WTC11 (cell line): ENCODE measurements around the gene ZNF160. TPM values are rescaled to one million over a fixed set of nuclear protein-coding genes. Genes with fewer than 3 reads are reported as not detected.

Experiments used
- total RNA-seq: library from RNA; stranded (reverse); gene quantifications from 3 replicates; pipeline ENCODE4 v1.2.3, GENCODE V29; 2021

ZNF160 gene
- total RNA-seq, 1 experiment from 2014 or later = 54.5 TPM

Other genes starting within 250 kb of the ZNF160 start
- gene ZNF468, start 245.8 kb downstream of the ZNF160 start, total RNA-seq = 26.9 to 32.0 TPM (median 29.5 TPM) in 3 replicates
- 23.7 to 25.4 TPM (median 23.8 TPM) in 3 replicates for gene ZNF320, start 205.8 kb downstream of the ZNF160 start, total RNA-seq
- 7.6 to 9.8 TPM (median 7.8 TPM) in 3 replicates for gene ZNF888, start 180.0 kb downstream of the ZNF160 start, total RNA-seq
- 10.8 to 15.3 TPM (median 12.4 TPM) in 3 replicates for gene ZNF816, start 140.5 kb downstream of the ZNF160 start, total RNA-seq
- not detected in 3 replicates for gene ERVV-1, start 89.5 kb downstream of the ZNF160 start, total RNA-seq
- 0.26 to 0.46 TPM (median 0.46 TPM) in 3 replicates for gene ERVV-2, start 58.7 kb downstream of the ZNF160 start, total RNA-seq
- 9.3 to 11.2 TPM (median 11.2 TPM) in 3 replicates for gene ZNF415, start 29.5 kb upstream of the ZNF160 start, total RNA-seq
- gene ZNF347, start 55.6 kb upstream of the ZNF160 start, total RNA-seq = 10.9 to 11.3 TPM (median 11.0 TPM) in 3 replicates
- gene ZNF665, start 89.9 kb upstream of the ZNF160 start, total RNA-seq = 5.3 to 7.5 TPM (median 5.7 TPM) in 3 replicates
- 56.9 to 60.1 TPM (median 58.8 TPM) in 3 replicates for gene ZNF677, start 151.5 kb upstream of the ZNF160 start, total RNA-seq
- not detected in 3 replicates for gene VN1R2, start 154.9 kb upstream of the ZNF160 start, total RNA-seq
- not detected in 3 replicates for gene VN1R4, start 164.3 kb upstream of the ZNF160 start, total RNA-seq
- gene ZNF845, start 230.3 kb upstream of the ZNF160 start, total RNA-seq = 16.0 to 18.5 TPM (median 16.3 TPM) in 3 replicates